Naive thymus-derived CD8-positive, alpha-beta T cell (primary cell): ENCODE data around the gene PARVB. TPM values are rescaled to one million over a fixed set of nuclear protein-coding genes. Genes with fewer than 3 reads are reported as not detected.

Experiments used
- ATAC-seq, 2 donors: fragments of 150-1000 bp; cut with Tn5 transposase in 1 of 2; sonication (Bioruptor Pico), chemical (Tn5 transposase) in 1 of 2; 1 replicate in 1 of 2; 2 replicates in 1 of 2; pipeline ENCODE4 v1.10.0; 2021; ENCODE audit warnings: mild to moderate bottlenecking in 2 of 2, moderate library complexity in 2 of 2
- POLR2A ChIA-PET: fragments of 350-600 bp; sonication (Branson Sonifier 250); formaldehyde crosslinking; loops from one replicate; lab custom pipeline; 2021; ENCODE audit warnings: antibody characterized with exemption; lab: Charles Lee
- DNase-seq, 10 donors: peaks; one replicate each; pipeline versions ENCODE4 v3.0.0 to v3.0.0-alpha.2; 2020 to 2022
- H3K27ac Mint-ChIP-seq, 10 donors: one replicate each; pipeline ENCODE4 v1.8.0; 2020 to 2022; ENCODE audit warnings: mild to moderate bottlenecking in 10 of 10, mixed read lengths in 10 of 10, moderate library complexity in 4 of 10, inconsistent platforms in 1 of 10
- H3K27me3 Mint-ChIP-seq, 5 donors: one replicate each; pipeline ENCODE4 v1.8.0; 2021 to 2022; ENCODE audit warnings: mixed read lengths in 5 of 5
- H3K36me3 Mint-ChIP-seq, 3 donors: one replicate each; pipeline ENCODE4 v1.8.0; 2020 to 2022; ENCODE audit warnings: mixed read lengths in 3 of 3, mild to moderate bottlenecking in 2 of 3, inconsistent platforms in 1 of 3
- H3K4me1 Mint-ChIP-seq, 4 donors: one replicate each; pipeline ENCODE4 v1.8.0; 2021 to 2022; ENCODE audit warnings: mixed read lengths in 4 of 4
- H3K4me3 Mint-ChIP-seq, 10 donors: one replicate each; pipeline ENCODE4 v1.8.0; 2020 to 2022; ENCODE audit warnings: mild to moderate bottlenecking in 10 of 10, mixed read lengths in 10 of 10, moderate library complexity in 6 of 10, inconsistent platforms in 1 of 10
- H3K9me3 Mint-ChIP-seq, 9 donors: one replicate each; pipeline ENCODE4 v1.8.0; 2020 to 2022; ENCODE audit warnings: mixed read lengths in 9 of 9, mild to moderate bottlenecking in 3 of 9, inconsistent platforms in 1 of 9, moderate library complexity in 1 of 9
- polyA plus RNA-seq, 3 donors: library from polyadenylated mRNA; unstranded; fragments of 300-500 nt; fragmentation: Illumina TruSeq; gene quantifications; one replicate each; pipeline ENCODE4 v1.2.3, GENCODE V29; 2021
- total RNA-seq, 8 experiments: library from RNA in 2 of 8; stranded (reverse) in 2 of 8; gene quantifications; one replicate each; pipeline ENCODE4 v1.2.3 and lab custom pipeline; 2021 to 2026

The PARVB gene
- total and polyA plus RNA-seq, 5 experiments from 2014 or later = 0.91 to 7.0 (median 6.9) TPM; not detected in 2

- POLR2A ChIA-PET = no interaction called here
- Mint-ChIP-seq H3K9me3 (no peaks in the 10 kb centered on the region), H3K4me3 (no peak overlapping the region), H3K4me1 (peaks cover 0 to 7% (median 4%) of the 10 kb centered on the region in 4 donors), H3K27ac (no peak overlapping the region), H3K27me3 (no peaks in the 10 kb centered on the region), H3K36me3 (no peaks in the 10 kb centered on the region)
- DNase-seq = peak in 1 of 10 donors; percentile 57
- ATAC-seq = no peak
These were observed 143.4 kb downstream of the PARVB start for GRCh38 chr22:44167501-44167900.

DNA sequence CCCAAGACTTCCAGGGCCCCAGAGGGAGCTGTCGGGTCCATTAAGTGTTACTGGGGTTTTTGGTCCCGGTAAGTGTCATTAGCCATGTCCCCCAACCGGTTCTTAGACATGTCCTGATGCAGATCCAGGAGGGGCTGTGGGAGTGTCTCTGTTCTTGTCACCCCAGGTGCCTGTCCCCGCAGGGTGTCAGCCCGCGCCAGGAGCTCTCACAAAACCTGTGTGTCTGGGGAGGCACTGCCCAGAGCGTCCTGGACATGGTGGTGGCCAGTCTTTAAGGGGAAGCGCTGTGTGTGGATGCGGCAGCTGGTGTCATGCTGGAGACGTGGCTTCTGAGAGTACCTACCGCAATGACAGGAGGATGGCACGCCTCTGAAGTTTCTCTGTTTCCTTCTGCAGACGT, 144.1 kb downstream of the PARVB start:
- H3K4me3 Mint-ChIP-seq = no peak overlapping the region
- H3K9me3 Mint-ChIP-seq = no peaks in the 10 kb centered on the region
- H3K4me1 Mint-ChIP-seq = peaks cover 1 to 14% (median 10%) of the 10 kb centered on the region in 4 donors
- POLR2A ChIA-PET = no interaction called here
- peak in 1 of 10 donors; percentile 43 for DNase-seq
- ATAC-seq = no peak
- H3K27me3 Mint-ChIP-seq = no peaks in the 10 kb centered on the region
- H3K27ac Mint-ChIP-seq = no peak overlapping the region
- no peaks in the 10 kb centered on the region for H3K36me3 Mint-ChIP-seq

- POLR2A ChIA-PET = no interaction called here
- Mint-ChIP-seq H3K9me3 (no peaks in the 10 kb centered on the region), H3K4me1 (peaks cover 1 to 20% (median 11%) of the 10 kb centered on the region in 4 donors), H3K27ac (no peak overlapping the region), H3K27me3 (no peaks in the 10 kb centered on the region), H3K4me3 (no peak overlapping the region), H3K36me3 (no peaks in the 10 kb centered on the region)
- DNase-seq = peak in 1 of 10 donors; percentile 27
- ATAC-seq = no peak
These were observed 146.4 kb downstream of the PARVB start for GRCh38 chr22:44170470-44170869.

DNA sequence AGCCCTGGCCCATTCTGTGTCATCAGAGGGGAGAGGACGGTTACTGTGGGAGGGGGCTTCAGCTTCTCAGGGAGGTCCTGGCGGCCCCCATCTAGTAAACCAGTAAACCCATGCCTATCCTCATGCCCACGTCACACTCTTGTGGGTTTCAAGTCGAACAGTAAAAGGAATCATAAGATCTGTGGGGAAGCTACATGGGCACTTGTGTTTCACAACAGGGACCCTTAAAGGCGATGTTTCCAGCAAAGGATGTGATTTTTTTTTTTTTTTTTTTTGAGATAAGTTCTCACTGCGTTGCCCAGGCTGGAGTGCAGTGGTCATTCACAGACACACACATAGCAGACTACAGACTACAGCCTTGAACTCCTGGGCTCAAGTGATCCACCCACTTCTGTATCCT, 147.5 kb downstream of the PARVB start:
- Mint-ChIP-seq H3K27ac (no peak overlapping the region), H3K27me3 (no peaks in the 10 kb centered on the region), H3K4me1 (peaks cover 1 to 20% (median 11%) of the 10 kb centered on the region in 4 donors), H3K36me3 (no peaks in the 10 kb centered on the region), H3K4me3 (no peak overlapping the region), H3K9me3 (no peaks in the 10 kb centered on the region)
- DNase-seq = peak in 1 of 10 donors; percentile 34
- POLR2A ChIA-PET = interaction anchor here (0.7 kb wide), 1 partner anchor 9 kb away, joined by 3 read pairs; the partner anchor contains the start of gene PARVG
- ATAC-seq = no peak

- no peak for ATAC-seq
- no peaks in the 10 kb centered on the region for H3K36me3 Mint-ChIP-seq
- H3K27me3 Mint-ChIP-seq = no peaks in the 10 kb centered on the region
- H3K4me3 Mint-ChIP-seq = peak overlapping the region in 2 of 10 donors; percentile 32 to 48
- peak in 2 of 10 donors; percentile 28 to 58 for DNase-seq
- H3K27ac Mint-ChIP-seq = peak overlapping the region in 6 of 10 donors; percentile 18 to 66 (median 46)
- POLR2A ChIA-PET = interaction anchor here (1.0 kb wide), 1 partner anchor 9 kb away, joined by 3 read pairs; no protein-coding TSS in a partner anchor
- H3K4me1 Mint-ChIP-seq = peaks cover 3 to 20% (median 11%) of the 10 kb centered on the region in 4 donors
- H3K9me3 Mint-ChIP-seq = no peaks in the 10 kb centered on the region
These were observed 148.4 kb downstream of the PARVB start for GRCh38 chr22:44172370-44173108.

- DNase-seq (peak in 1 of 10 donors; percentile 9), ATAC-seq (no peak)
- H3K4me1 Mint-ChIP-seq = peaks cover 3 to 20% (median 11%) of the 10 kb centered on the region in 4 donors
- no peak overlapping the region for H3K4me3 Mint-ChIP-seq
- POLR2A ChIA-PET = interaction anchor here (1.0 kb wide), 1 partner anchor 8 kb away, joined by 3 read pairs; no protein-coding TSS in a partner anchor
- H3K9me3 Mint-ChIP-seq = no peaks in the 10 kb centered on the region
- no peaks in the 10 kb centered on the region for H3K36me3 Mint-ChIP-seq
- no peaks in the 10 kb centered on the region for H3K27me3 Mint-ChIP-seq
- peak overlapping the region in 1 of 10 donors; percentile 18 for H3K27ac Mint-ChIP-seq
These were observed 149.1 kb downstream of the PARVB start for GRCh38 chr22:44173154-44173553.

DNA sequence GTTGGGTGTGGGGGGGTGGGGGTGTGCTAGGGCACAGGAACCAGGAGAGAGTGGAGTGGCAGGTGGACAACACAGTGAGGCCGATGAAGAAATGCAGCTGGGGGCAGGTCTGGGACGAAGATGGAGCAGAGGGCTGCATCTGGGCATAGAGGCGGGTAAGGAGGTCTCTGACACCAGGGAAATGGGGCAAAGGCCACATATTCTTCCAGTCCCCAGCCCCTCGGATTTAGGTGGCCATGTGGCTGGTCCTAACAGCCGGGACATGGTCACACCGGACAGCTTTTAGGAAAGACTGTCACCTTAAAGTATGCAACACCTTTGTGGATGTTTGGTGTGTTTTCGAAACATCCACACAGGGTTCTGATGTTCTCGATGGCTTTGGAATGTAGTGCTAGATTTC, 151.6 kb downstream of the PARVB start:
- no peak for DNase-seq
- Mint-ChIP-seq H3K27ac (no peak overlapping the region), H3K4me3 (no peak overlapping the region), H3K27me3 (no peaks in the 10 kb centered on the region), H3K9me3 (no peaks in the 10 kb centered on the region), H3K4me1 (peaks cover 8 to 26% (median 18%) of the 10 kb centered on the region in 4 donors), H3K36me3 (no peaks in the 10 kb centered on the region)
- ATAC-seq = no peak
- POLR2A ChIA-PET = no interaction called here

DNA sequence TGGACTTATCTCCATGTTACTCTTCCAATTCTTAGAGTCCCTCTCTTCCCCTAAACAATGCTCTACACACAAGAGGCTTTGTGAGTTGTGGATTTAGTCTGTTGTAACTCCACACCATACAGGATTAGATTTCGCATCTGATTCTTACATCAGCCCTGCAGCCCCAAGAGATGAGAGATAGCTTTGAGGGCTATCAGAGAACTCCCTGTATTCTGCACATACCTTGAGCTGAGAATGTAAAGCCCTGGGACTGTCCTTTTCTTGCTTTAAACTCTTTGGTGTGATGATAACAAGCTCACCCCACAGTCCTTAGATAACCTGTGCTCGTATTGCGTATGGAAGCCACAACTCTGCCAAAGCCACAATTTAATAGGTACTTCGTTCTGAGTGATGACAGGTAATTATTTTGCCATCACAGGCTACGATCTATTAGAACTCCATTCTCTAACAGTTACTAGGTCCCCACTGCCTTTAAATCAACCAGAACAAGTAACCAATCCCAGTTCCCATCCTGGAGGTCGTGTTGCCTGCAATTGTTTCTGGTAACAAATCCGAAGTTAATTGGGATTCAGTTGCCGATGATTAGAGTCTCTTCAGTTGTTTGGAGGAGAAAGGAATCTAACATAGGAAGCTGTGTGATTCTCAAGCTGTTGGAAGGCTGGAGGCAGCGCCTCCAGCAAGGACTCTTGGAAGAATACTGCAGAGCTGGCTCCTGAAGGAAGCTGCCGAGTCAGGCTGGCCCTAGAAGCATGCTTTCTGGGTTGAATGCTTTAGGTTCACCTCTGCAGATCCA, 155.3 kb downstream of the PARVB start:
- POLR2A ChIA-PET = interaction anchor here (1.1 to 4.4 kb wide), 2 partner anchors 16 to 98 kb away, joined by 3 to 16 read pairs; no protein-coding TSS in a partner anchor
- Mint-ChIP-seq H3K4me3 (no peak overlapping the region), H3K36me3 (peaks cover 0 to 3% (median 0%) of the 10 kb centered on the region in 3 donors), H3K9me3 (no peaks in the 10 kb centered on the region), H3K27ac (peak overlapping the region in 1 of 10 donors; percentile 51), H3K27me3 (no peaks in the 10 kb centered on the region), H3K4me1 (peaks cover 23 to 30% (median 29%) of the 10 kb centered on the region in 4 donors)
- ATAC-seq (no peak), DNase-seq (peak in 1 of 10 donors; percentile 7)

DNA sequence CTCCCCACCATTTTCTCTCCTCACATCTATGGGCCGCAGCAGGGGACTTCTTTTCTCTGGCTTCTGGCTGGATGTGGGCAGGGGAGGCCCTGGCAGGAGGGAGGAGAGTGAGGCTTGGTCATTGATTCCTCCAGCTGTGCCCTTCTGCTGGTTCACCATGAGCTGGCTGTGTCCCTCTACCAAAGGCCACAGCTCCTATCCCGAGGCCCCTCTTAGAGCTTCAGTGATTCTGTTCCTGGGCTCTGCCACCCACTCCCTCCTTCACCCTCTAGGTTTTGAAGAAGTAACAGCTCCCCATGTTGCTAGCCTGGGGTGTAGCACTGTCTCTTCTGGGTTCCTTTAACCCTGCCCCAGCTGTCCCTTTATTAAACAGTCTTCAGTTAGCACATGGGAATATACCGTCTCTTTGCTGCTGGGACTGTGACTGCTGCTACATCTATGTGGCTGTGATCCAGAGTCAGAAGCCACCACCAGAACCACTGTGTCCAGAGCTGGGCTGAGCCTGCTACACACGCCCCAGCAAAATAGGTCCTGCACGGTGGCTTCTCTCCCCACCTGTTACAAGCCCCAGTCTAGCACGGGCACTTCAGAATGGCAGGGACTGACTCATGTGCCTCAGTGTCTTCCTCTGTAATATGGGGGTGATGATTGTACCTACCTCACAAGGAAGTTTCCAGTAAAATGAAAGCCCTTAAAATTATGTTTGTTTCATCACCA, 156.0 kb downstream of the PARVB start:
- peak overlapping the region; percentile 93 to 99 (median 97) for H3K27ac Mint-ChIP-seq
- POLR2A ChIA-PET = interaction anchor here (1.0 to 4.5 kb wide), 4 partner anchors 9 to 99 kb away, joined by 3 to 27 read pairs (median 10); no protein-coding TSS in a partner anchor
- H3K27me3 Mint-ChIP-seq = no peaks in the 10 kb centered on the region
- no peaks in the 10 kb centered on the region for H3K9me3 Mint-ChIP-seq
- ATAC-seq = no peak
- H3K4me3 Mint-ChIP-seq = peak overlapping the region; percentile 84 to 96 (median 92)
- H3K4me1 Mint-ChIP-seq = peaks cover 26 to 37% (median 36%) of the 10 kb centered on the region in 4 donors
- peaks cover 0 to 8% (median 0%) of the 10 kb centered on the region in 3 donors for H3K36me3 Mint-ChIP-seq
- DNase-seq = peak in 1 of 10 donors; percentile 58

GRCh38 chr22:44180706-44181032, 156.6 kb downstream of the PARVB start, which contains the start of gene PARVG:
Gene PARVG, plus strand, starts transcription at chr22:44180925. Its CDS starts 2,405 bp downstream, at chr22:44183330.
- peak within 1 kb of the TSS; percentile 93 to 99 (median 97) for H3K27ac Mint-ChIP-seq
- peak in 9 of 10 donors; percentile 43 to 82 (median 71) for DNase-seq
- POLR2A ChIA-PET = interaction anchor here (0.6 to 4.5 kb wide), 9 partner anchors 8 to 504 kb away, joined by 3 to 27 read pairs (median 3); partner anchors contain the start of gene PARVB
- H3K4me1 Mint-ChIP-seq = peaks cover 26 to 38% (median 36%) of the 10 kb centered on the region in 4 donors
- H3K9me3 Mint-ChIP-seq = no peaks in the 10 kb centered on the region
- peaks cover 0 to 12% (median 0%) of the 10 kb centered on the region in 3 donors for H3K36me3 Mint-ChIP-seq
- peak; percentile 48 to 68 for ATAC-seq
- H3K27me3 Mint-ChIP-seq = no peaks in the 10 kb centered on the region
- peak within 1 kb of the TSS; percentile 84 to 96 (median 92) for H3K4me3 Mint-ChIP-seq

- H3K27me3 Mint-ChIP-seq = no peaks in the 10 kb centered on the region
- ATAC-seq (peak; percentile 70 to 77), DNase-seq (peak; percentile 49 to 84 (median 61))
- no peaks in the 10 kb centered on the region for H3K9me3 Mint-ChIP-seq
- H3K36me3 Mint-ChIP-seq = peaks cover 0 to 14% (median 0%) of the 10 kb centered on the region in 3 donors
- peak overlapping the region; percentile 84 to 96 (median 92) for H3K4me3 Mint-ChIP-seq
- H3K4me1 Mint-ChIP-seq = peaks cover 26 to 38% (median 37%) of the 10 kb centered on the region in 4 donors
- POLR2A ChIA-PET = interaction anchor here (0.6 to 4.5 kb wide), 12 partner anchors 8 to 503 kb away, joined by 3 to 27 read pairs (median 3); partner anchors contain the start of gene PARVB
- peak overlapping the region; percentile 93 to 99 (median 97) for H3K27ac Mint-ChIP-seq
These were observed 157.2 kb downstream of the PARVB start for GRCh38 chr22:44181033-44181911.
